DMS53 treated with DMSO at 0.1 percent for 48 hours (cell line): Measurements from ENCODE around the gene CARD11.

Source experiments
- DNase-seq: peaks from one replicate; lab custom pipeline; 2025; ENCODE audit not compliant: unreplicated experiment; lab: John Stamatoyannopoulos, UW

The CARD11 gene

DNA sequence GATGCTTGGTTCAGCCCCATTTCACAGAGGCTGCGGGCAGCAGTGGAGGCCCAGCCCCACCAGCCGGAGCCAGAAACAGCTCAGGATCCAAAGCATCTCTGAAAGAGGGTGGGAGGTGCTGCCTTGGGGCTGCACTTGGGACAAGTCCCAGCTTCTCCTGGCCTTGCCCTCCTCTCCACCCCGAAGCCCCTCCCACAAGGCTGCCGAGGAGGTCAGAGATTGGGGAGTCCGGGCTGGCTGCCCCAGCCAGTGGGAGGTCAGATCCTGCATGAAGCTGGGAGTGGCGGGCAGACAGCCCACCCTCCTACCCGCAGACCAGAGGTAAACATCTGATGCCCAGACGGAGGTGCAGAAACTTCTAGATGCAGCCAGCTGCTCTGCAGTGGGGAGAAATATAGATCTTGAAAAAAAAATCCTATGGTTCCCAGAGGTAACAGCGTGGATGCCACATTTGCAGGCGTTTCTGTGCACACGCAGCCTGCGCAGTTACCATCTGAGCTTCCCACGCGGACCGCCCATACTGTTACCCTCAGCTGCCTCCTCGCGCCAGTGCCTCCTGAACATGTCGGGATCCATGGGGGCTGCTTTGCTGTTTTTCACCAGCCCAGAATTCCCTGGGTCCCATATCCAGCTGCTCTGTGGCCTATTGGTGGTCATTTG is 162.7 kb downstream of the CARD11 start:
- no peak for DNase-seq

DNA sequence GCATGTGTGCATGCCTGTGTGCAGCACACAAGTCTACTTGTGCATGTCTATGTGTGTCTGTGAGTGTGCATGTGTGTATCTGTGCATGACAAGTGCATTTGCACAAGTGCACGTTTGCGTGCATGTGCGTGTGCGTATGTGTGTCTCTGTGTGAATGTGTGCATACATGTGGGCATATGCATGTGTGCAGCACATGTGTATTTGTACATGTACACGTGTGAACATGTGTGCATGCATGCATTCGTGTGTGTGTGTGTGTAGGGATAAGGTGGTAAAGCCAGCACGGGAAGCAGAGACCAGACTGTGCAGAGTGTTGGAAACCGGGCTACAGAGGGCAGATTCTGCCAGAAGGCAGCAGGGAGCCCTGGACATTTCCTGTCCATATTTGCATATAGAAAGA is 163.6 kb downstream of the CARD11 start:
- no peak for DNase-seq

DNA sequence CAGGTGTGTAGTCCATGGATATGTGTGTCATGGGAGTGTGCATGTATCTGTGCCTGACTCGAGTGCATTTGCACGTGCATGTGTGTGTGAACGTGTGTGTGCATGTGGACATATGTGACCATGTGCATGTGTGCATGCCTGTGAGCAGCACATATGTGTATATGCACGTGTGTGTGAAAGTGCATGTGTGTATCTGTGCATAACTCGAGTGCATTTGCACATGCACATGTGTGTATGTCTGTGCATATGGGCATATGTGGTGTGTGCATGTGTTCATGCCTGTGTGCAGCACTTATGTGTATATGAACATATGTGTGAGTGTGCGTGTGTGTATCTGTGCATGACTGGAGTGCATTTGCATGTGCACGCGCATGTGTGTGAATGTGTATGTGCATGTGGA is 164.3 kb downstream of the CARD11 start:
- DNase-seq = no peak

DNA sequence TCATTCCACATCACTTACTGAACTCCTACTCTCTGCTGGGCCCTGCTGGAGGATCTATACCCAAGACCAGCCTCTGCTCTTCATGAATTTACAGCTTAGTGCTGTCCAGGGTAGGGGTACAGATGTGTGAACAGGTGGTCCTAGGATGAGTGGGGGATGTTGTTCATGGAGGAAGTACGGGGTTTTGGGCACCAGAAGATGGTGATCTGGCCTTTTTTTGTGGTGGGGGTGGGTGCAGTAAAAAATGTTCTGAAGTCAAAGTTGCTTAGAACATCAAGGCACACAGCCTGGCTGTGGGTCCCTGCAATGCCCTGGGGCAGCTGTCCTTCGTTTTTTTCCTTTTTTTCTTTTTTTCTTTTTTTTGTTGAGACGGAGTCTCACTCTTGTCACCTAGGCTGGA is 165.4 kb downstream of the CARD11 start:
- no peak for DNase-seq

DNA sequence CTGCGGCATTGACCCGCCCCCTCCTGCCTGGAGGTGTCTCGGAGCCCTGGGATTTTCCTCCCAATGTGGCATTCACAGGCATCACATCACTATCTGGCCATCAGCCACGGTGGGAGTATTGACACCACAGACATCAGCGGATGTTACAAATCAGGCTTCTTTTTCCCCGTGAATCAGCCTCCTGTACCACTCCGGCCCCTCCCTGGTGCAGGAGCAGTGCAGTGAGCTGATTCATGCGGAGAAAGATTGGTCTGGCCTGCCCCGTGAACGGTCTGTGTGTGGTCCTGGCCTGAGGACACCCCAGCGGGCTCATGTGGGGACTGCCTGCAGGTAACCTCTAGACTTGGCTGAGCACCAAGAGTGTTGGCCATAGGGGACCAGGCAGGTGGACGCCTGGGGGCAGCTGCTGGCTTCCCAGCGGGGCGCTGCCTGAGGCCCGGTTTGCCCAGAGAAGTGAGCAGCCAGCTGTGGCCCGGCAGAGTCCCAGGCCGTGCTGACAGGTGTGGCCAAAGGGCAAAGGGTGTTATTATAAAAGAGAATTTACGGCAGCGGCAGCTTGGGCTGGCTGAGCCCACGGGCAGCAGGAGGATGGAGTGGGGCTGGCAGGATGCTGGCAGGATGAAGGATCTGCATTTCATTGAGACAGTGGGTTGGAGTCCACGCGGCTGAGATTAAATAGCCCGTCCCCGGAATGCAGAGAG is 167.5 kb downstream of the CARD11 start:
- no peak for DNase-seq

DNA sequence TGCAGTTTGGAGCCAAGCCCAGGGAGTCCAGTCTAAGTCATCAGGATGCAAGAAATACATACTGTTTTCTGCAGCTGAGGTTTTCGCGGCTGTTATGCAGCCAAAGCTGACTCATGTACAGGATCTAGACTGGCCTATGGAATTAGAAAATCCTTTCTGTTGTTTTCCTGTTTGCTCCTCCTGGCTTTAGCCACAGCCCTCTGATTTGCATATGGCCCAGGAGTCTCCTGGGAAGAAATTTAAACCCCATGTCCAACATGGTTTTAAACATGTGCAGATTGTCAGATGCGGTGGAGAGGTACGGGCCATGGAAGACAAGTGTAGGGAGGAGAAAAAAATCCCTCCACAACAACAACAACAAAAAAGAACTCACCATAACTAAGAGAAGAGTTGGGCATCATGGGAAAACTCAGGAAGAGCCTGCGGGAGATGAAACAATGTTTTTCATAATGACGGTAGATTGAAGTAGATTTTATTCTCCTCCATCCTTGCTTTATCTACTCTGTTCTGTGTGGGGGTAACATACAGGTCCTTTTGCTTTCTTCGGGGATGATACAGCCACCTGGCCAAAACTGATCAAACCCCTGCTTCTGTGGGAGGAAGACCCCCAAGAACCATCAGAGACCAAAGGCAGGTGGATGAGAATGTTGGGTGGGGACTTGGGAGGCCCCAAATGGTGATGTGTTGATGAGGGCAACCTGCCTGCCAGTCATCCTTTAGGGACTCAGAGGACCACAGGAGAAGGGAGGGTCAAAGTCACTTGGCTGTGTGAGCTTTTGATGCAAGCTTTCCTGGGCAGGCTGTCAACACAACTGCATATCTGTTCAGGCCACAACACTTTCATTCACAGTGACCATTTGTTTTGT is 169.7 kb downstream of the CARD11 start:
- no peak for DNase-seq

DNA sequence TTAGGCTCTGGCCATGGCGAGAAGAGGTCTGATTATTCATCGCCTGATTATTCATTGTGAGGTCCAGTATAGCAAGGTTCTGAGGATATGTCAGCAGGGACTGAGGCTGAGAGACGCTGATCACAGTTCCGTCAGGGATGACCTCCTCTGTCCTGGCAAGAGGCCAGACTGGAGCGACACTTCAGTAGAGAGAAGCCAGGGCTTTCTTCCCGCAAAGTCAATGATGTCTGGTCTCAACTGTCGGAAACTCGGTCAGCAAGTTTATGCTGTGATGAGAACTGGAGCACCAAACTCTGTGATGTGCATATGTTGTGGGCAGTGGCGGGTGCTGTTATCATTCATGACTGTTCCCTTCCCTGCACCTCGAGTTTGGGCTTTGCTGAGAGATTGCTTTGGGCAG is 170.5 kb downstream of the CARD11 start:
- DNase-seq = peak; percentile 6

DNA sequence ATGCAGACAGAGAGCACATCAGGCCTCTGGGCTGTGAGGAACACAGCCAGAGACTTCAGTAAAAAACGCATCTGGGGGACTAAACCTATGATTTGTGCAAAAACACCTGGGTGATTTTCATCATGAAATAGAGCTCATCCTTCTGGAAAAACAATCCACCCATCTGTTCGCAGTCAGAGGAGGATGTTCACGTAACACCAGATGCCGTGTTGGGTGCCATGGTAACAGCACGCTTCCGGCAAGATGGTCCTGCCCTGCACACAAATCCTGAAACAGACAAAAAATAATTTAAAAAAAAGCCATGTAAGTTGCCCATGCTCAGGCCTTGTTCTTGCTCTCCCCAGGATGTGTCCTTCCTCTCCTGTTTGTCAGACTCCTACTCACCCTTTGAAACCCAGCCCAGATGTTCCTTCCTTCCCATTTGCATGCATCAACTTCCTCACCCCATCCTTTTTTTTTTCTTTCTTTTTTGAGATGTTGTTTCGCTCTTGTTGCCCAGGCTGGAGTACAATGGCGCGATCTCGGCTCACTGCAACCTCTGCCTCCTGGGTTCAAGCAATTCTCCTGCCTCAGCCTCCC is 171.3 kb downstream of the CARD11 start:
- no peak for DNase-seq

DNA sequence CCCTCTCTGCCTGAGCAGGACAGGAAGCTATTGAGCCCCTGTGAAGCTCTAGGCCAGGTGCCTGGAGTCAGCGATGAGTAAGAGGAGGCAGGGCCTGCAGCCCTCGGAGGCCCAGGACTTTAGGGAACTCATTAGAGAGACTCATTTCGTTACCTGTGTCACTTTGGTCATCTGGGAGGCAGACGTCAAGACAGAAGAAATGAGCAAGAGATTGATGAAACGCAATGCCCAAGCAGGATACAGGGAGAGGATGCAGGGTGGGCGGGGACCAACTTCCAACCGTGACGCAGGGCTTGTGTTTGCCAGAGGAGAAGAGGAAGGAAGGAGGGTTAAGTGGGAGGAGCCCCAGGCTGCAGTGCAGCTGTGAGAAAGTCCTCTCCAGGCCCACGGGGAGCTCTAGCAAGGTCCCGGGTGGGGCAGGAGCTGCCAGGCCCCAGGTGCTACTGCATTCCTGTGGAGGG is 173.2 kb downstream of the CARD11 start:
- peak; percentile 2 for DNase-seq

DNA sequence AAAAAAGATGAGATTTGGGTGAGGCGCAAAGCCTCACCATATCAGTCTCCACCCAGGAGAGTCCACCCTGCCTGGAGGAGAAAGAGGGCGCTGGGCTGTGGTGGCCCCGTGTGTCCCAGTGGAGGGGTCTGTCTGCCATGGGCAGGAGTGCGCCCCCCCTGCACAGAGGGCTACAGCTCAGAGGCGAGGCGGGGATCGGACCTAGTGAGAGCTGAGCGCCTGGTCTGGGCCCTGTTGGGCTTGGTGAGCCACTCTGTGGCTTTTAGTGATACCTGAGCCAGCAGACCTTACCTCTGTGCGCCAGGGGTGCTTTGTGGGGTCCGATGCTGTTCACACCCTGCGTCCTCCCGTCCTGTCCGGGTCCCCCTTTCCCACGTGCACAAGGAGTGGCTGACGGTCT is 173.7 kb downstream of the CARD11 start:
- DNase-seq = no peak

DNA sequence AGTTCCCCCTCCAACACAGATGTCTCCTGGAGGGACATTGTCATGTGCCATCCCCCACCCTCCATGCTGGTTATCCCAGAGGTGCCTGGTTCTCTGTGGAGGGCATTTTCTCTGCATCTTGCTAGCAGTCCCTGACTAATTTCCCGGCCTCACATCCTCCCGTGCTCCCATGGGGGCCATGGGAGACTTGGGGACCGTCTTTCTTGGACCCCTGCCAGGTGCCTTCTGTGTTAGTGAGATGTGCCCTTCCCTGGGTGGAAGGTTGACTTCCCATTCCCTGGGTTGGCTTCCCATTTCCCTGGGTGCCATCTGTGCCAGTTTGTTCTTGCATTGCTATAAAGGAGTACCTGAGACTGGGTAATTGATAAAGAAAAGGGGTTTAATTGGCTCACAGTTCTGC is 177.1 kb downstream of the CARD11 start:
- DNase-seq = no peak

DNA sequence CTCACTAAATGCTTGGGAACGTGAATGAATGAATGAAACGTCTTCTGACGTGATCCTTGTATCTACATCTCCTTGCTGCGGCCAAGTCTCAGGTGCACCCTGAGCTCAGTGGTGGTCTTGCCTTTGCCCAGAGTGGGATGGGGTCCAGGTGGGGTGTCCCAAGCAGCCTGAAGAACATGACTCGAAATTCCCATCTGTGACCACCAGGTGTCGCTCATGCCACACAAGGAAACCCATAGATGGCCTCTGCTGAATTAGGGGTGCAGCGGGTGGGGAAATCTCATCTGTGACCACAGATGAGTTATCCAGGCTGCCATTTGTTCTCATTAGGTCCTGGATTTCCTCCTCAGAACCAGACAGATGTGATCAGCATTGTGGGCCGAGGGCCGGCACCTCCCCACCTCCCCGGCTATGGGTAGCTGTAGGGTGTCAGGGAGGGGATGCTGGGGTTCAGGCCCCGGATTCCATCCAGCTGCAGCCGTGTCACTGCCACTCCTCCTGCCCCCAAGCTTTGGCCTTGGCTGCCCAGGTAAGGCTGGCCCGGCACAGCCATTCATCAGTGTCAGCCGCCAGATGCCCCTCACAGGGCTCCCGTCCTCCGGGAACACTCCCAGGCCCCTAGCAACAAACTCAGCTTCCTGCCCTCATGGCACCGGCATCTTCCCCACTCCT is 178.5 kb downstream of the CARD11 start:
- peak; percentile 1 for DNase-seq

DNA sequence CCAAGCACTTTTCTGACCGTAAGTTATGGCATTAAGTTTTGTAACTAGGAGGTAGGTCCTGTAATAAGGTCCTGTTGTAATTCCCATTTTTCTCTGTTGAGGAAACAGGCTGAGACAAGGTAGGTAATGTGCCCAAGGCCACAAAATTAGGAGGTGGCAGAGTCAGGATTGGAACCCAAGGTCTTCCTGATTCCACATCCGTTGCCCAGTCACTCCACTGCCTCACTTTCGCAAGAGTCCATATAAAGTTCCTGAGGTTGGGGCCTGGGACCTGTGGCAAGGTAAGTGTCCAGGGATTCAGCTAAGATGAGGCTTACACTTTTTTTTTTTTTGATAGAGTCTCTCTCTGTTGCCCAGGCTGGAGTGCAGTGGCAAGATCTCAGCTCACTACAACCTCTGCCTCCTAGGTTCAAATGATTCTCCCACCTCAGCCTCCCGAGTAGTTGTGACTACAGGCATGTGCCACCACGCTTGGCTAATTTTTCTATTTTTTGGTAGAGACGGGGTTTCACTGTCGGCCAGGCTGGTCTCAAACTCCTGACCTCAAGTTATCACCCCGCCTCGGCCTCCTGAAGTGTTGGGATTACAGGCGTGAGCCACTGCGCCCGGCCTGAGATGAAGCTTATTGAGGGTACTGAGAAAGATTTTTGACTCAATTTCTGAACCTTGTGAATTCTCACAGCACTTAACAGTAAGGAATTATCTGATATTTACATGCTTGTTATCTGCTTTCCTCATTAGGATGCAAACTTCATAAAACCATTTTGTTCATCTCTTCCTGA is 179.3 kb downstream of the CARD11 start:
- DNase-seq = no peak

DNA sequence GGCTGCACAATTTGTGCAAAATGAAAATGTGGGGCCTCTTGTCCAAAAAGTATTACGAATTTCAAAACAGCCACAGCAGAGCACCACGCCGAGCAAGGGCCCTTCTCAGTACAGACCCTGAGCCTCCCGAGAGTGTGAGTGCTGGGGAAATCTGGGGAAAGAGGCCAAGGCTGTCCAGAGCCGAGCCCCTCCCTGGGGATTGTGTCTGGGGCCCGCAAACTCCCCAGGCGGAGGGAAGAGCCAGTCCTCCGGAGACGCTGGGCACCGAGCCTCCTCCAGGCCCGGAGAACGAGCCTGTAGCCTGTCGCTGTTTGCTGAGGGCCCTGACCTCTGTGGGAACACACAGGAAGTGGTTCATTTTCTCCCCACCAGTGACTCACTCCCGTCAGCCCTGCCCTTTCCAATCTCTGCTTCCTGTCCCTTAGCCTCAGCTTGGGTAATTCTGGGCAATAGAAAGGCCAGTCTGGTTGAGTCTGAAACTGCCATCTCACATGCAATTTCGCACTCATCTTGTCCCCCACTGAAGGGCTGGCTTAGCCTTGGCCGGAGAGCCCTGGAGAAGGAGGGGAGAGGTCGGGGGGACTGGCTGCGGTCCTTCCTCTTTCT is 180.1 kb downstream of the CARD11 start:
- peak; percentile 30 for DNase-seq

DNA sequence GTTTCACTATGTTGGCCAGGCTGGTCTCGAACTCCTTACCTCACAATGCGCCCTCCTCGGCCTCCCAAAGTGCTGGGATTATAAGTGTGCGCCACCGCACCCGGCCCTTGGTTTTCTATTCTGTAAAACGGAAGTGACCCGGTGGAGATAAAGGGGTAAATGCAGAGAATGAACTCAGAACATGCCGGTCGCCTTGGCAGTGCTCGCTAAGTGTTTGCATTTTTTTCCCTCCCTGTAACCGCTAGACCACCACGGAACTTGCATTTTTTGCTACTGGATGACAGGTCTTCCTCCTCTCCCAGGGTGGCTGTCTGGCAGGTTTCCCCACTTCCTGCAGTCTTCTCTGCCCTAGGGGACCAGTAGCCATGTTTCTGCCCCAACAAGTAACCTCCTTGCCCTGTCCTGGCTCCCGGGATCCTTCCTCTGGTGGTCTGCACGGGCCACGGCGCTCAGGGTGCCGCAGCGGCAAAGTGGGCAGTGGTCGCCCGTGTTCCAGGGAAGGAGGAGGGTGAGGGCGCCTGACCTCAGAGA is 180.8 kb downstream of the CARD11 start:
- no peak for DNase-seq

DNA sequence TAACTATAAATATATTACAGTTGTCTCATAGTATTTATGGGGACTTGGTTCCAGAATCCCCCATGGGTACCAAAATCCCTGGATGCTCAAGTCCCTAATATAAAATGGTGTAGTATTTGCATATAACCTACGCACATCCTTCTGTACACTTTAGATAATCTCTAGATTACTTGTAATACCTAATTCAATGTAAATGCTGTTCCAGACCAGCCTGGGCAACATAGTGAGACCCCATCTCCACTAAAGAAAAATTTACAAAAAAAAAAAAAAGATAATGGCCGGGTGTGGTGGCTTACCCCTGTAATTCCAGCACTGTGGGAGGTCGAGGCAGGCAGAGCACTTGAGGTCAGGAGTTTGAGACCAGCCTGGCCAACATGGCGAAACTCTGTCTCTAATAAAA is 182.2 kb downstream of the CARD11 start:
- DNase-seq = no peak

DNA sequence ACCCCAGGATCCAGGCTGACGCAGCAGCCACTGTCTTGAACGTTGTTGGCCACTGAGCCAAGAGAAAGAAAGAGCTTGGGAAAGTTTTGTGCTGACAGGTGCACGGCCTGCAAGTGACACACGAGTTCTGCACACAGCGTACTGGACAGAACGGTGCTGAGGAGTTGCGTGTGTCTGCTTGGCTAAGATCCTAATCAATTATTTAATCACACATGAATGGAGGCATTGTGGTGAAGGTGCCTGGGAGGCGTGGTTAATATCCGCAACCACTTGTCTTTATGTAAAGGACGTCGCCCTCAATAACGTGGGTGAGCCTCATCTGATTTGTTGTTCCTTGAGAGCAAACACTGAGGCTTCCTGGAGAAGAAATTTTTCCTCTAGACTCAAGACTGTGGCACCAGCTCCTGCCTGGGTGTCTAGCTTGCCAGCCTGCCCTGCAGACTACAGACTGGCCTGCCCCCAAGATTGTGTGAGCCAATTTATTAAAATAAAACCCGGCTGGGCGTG is 183.0 kb downstream of the CARD11 start:
- no peak for DNase-seq

DNA sequence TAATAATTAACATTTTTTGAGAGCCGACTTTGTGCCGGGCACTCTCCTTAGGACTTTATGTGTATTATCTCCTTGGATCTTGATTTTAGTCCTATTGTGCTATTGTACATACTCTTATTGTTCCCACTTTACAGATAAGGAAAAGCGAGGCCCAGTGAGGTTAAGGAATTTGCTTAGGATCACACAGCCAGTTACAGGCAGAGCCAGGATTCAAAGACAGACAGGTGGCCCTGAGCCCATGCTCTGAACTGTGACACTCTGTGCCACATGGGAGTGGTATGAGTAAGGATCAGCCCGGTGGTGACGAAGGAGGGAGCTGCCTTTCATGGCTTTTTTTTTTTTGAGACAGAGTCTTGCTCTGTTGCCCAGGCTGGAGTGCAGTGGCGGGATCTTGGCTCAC is 183.7 kb downstream of the CARD11 start:
- DNase-seq = no peak

DNA sequence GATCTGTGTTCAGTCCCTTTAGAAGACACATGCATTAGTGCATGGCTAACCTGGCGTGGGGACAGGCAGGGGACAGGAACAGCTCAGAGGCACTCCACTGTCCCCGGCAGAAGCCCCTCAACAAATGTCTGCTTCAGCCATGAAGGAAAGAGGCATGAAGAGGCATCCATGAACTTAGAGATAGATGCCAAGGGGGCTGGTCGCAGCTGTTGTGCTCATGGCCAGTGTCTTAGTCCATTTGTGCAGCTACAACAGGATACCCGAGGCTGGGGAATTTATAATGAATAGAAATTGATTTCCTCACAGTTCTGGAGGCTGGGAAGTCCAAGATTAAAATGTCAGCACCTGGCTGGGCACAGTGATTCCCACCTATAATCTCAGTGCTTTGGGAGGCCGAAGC is 185.0 kb downstream of the CARD11 start:
- no peak for DNase-seq
